Uterus (tissue), 4 donors: Measurements from ENCODE around the gene HNRNPK. TPM values are rescaled to one million over a fixed set of nuclear protein-coding genes. Genes with fewer than 3 reads are reported as not detected.

ENCODE experiments used
- DNase-seq, 2 donors: peaks; one replicate each; pipeline ENCODE4 v3.0.0-alpha.2; 2019 to 2020
- H3K27ac ChIP-seq, 2 donors: fragments of 200-600 bp; sonication (generic); 1 replicate in 1 of 2; 2 replicates in 1 of 2; pipeline ENCODE4 v1.5.1; 2016 to 2018
- H3K27me3 ChIP-seq, 2 donors: fragments of 200-600 bp; sonication (generic); one replicate each; pipeline ENCODE4 v1.5.1; 2018 to 2019; ENCODE audit warnings: control low read depth in 1 of 2
- H3K36me3 ChIP-seq, 2 donors: fragments of 200-600 bp; sonication (generic); one replicate each; pipeline ENCODE4 v1.5.1; 2019; ENCODE audit warnings: control low read depth in 1 of 2
- H3K4me1 ChIP-seq, 2 donors: fragments of 200-600 bp; sonication (generic); one replicate each; pipeline ENCODE4 v1.5.1; 2018 to 2019; ENCODE audit warnings: control low read depth in 1 of 2
- H3K4me3 ChIP-seq, 2 donors: fragments of 200-600 bp; sonication (generic); 1 replicate in 1 of 2; 2 replicates in 1 of 2; pipeline ENCODE4 v1.5.1; 2018 to 2019; ENCODE audit warnings: mild to moderate bottlenecking in 1 of 2
- H3K9me3 ChIP-seq, 2 donors: fragments of 200-600 bp; sonication (generic); one replicate each; pipeline ENCODE4 v1.5.1; 2019; ENCODE audit warnings: control low read depth in 1 of 2
- CTCF ChIP-seq, 4 experiments: fragments of 200-600 bp in 2 of 4; fragments of 450-650 bp in 2 of 4; sonication (generic) in 2 of 4; IDR thresholded peaks; one replicate each; pipeline ENCODE4 v1.5.1; 2016 to 2019; ENCODE audit warnings: antibody characterized with exemption in 4 of 4, mild to moderate bottlenecking in 2 of 4, moderate library complexity in 1 of 4
- POLR2A ChIP-seq, 2 donors: fragments of 450-650 bp; IDR thresholded peaks; one replicate each; pipeline ENCODE4 v1.6.1; 2016; ENCODE audit warnings: antibody characterized with exemption in 2 of 2, mild to moderate bottlenecking in 1 of 2, moderate library complexity in 1 of 2
- intact Hi-C: fragments of 100-400 bp; cut with DNase I; formaldehyde crosslinking; loops from one replicate; pipeline ENCODE4 v1.15.1; 2023; ENCODE audit warnings: low total_unique reads
- total RNA-seq, 4 donors: library from RNA; depleted of rRNA in 3 of 4; stranded (reverse); fragments of >200 nt in 3 of 4; gene quantifications; one replicate each; pipeline versions ENCODE4 v1.1.0 to v1.2.4, GENCODE V29; 2014 to 2023
- donor health status: DM: yes; HTN: yes; CAD: no.

The HNRNPK gene
- total RNA-seq, 4 donors from 2014 or later = 205 to 785 (median 450) TPM

GRCh38 chr9:83992901-83993300 is 12.9 kb upstream of the HNRNPK start:
- no peaks in the 10 kb centered on the region for H3K27me3 ChIP-seq
- no peaks in the 10 kb centered on the region for H3K4me1 ChIP-seq
- H3K4me3 ChIP-seq = no peak overlapping the region
- no peaks in the 10 kb centered on the region for H3K36me3 ChIP-seq
- TF ChIP-seq CTCF (IDR thresholded peaks at IDR 0.05) = no peak
- TF ChIP-seq POLR2A (IDR thresholded peaks at IDR 0.05) = no peak
- H3K9me3 ChIP-seq = no peaks in the 10 kb centered on the region
- no peak overlapping the region for H3K27ac ChIP-seq
- no peak for DNase-seq
- intact Hi-C loops = no loop called here

- TF ChIP-seq POLR2A (IDR thresholded peaks at IDR 0.05) (no peak), CTCF (IDR thresholded peaks at IDR 0.05) (no peak)
These were observed 12.4 kb upstream of the HNRNPK start for GRCh38 chr9:83992407-83992806.

GRCh38 chr9:83991355-83991754 is 11.3 kb upstream of the HNRNPK start:
- Histone ChIP-seq H3K4me3 (no peak overlapping the region), H3K27me3 (no peaks in the 10 kb centered on the region), H3K27ac (no peak overlapping the region), H3K9me3 (no peaks in the 10 kb centered on the region), H3K4me1 (no peaks in the 10 kb centered on the region), H3K36me3 (no peaks in the 10 kb centered on the region)
- TF ChIP-seq CTCF (IDR thresholded peaks at IDR 0.05) (no peak), POLR2A (IDR thresholded peaks at IDR 0.05) (no peak)
- intact Hi-C loops = no loop called here
- DNase-seq = no peak

More at GRCh38 chr9:83992407-83992806, 12.4 kb upstream of the HNRNPK start:
- H3K4me3 ChIP-seq = no peak overlapping the region
- H3K9me3 ChIP-seq = no peaks in the 10 kb centered on the region
- H3K27me3 ChIP-seq = no peaks in the 10 kb centered on the region
- no peaks in the 10 kb centered on the region for H3K4me1 ChIP-seq
- intact Hi-C loops = no loop called here
- no peak overlapping the region for H3K27ac ChIP-seq
- no peak for DNase-seq
- no peaks in the 10 kb centered on the region for H3K36me3 ChIP-seq

- Histone ChIP-seq H3K36me3 (no peaks in the 10 kb centered on the region), H3K27me3 (no peaks in the 10 kb centered on the region), H3K9me3 (no peaks in the 10 kb centered on the region), H3K27ac (no peak overlapping the region), H3K4me1 (no peaks in the 10 kb centered on the region), H3K4me3 (no peak overlapping the region)
- intact Hi-C loops = loop anchor here (10.0 kb wide), 1 partner anchor 54 kb away; no protein-coding TSS in a partner anchor
- TF ChIP-seq CTCF (IDR thresholded peaks at IDR 0.05) (no peak), POLR2A (IDR thresholded peaks at IDR 0.05) (no peak)
- no peak for DNase-seq
These were observed 8.4 kb upstream of the HNRNPK start for GRCh38 chr9:83988411-83988810.

GRCh38 chr9:83987402-83987791 is 7.4 kb upstream of the HNRNPK start:
- Histone ChIP-seq H3K4me1 (no peaks in the 10 kb centered on the region), H3K36me3 (no peaks in the 10 kb centered on the region), H3K9me3 (no peaks in the 10 kb centered on the region), H3K27me3 (no peaks in the 10 kb centered on the region), H3K4me3 (no peak overlapping the region), H3K27ac (no peak overlapping the region)
- intact Hi-C loops = loop anchor here (10.0 kb wide), 1 partner anchor 53 kb away; no protein-coding TSS in a partner anchor
- DNase-seq = no peak
- TF ChIP-seq CTCF (IDR thresholded peaks at IDR 0.05) (no peak), POLR2A (IDR thresholded peaks at IDR 0.05) (no peak)
